ENCODE measurements around the gene MMP13.

DNA sequence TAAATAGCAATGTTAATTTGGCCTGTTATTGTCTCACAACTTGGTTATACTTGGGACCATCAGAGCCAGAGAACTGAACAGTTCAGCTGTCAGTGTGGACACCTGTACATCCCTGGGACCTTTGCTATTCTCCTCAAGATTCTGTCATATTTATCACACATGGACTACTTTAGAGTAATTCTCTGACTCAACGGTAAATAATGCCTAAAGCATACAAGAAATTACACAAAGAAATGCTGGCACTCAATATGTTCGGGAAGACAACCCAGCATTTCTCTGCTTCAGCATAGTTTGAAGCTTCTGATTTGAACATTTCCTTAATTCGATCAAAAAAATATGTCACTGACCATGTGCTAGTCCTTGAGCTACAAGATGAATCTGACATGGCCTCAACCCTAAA is 34.6 kb upstream of the MMP13 start:
- TF ChIP-seq, protein P1, sequence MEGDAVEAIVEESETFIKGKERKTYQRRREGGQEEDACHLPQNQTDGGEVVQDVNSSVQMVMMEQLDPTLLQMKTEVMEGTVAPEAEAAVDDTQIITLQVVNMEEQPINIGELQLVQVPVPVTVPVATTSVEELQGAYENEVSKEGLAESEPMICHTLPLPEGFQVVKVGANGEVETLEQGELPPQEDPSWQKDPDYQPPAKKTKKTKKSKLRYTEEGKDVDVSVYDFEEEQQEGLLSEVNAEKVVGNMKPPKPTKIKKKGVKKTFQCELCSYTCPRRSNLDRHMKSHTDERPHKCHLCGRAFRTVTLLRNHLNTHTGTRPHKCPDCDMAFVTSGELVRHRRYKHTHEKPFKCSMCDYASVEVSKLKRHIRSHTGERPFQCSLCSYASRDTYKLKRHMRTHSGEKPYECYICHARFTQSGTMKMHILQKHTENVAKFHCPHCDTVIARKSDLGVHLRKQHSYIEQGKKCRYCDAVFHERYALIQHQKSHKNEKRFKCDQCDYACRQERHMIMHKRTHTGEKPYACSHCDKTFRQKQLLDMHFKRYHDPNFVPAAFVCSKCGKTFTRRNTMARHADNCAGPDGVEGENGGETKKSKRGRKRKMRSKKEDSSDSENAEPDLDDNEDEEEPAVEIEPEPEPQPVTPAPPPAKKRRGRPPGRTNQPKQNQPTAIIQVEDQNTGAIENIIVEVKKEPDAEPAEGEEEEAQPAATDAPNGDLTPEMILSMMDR (IDR thresholded peaks at IDR 0.05), result no peak
- TF ChIP-seq POLR2AphosphoS5 (IDR thresholded peaks at IDR 0.05; ENCODE audit: insufficient read depth in 1 of 2, low read depth in 1 of 2) (no peak), POLR2A (IDR thresholded peaks at IDR 0.05) (no peak)
